ENCODE results near the gene NR1D1.

NR1D1 gene

GRCh38 chr17:40062329-40063186 is 37.8 kb downstream of the NR1D1 start, which contains the start of gene THRA:
Gene THRA, plus strand, starts transcription at chr17:40062965. Its CDS starts 11,524 bp downstream, at chr17:40074489.
- peak; percentile 57 for DNase-seq (ENCODE audit: low read depth)

GRCh38 chr17:40061609-40062038 is 38.8 kb downstream of the NR1D1 start:
- DNase-seq (ENCODE audit: low read depth): no peak

- DNase-seq (ENCODE audit: low read depth): no peak
Measured at GRCh38 chr17:40060887-40061608, 39.3 kb downstream of the NR1D1 start.

GRCh38 chr17:40059729-40060475 is 40.5 kb downstream of the NR1D1 start:
- no peak for DNase-seq (ENCODE audit: low read depth)

GRCh38 chr17:40058865-40059264 is 41.5 kb downstream of the NR1D1 start:
- no peak for DNase-seq (ENCODE audit: low read depth)

GRCh38 chr17:40058186-40058784 is 42.1 kb downstream of the NR1D1 start:
- no peak for DNase-seq (ENCODE audit: low read depth)

- DNase-seq (ENCODE audit: low read depth): no peak
Measured at GRCh38 chr17:40056379-40057015, 43.9 kb downstream of the NR1D1 start.
